ENCODE results near the gene P2RY14. TPM values are rescaled to one million over a fixed set of nuclear protein-coding genes. Genes with fewer than 3 reads are reported as not detected.

P2RY14 gene
- total RNA-seq, 1 donor from 2014 or later: 3.9 TPM

- intact Hi-C loops (cut with DNase I): loop anchor here (5.0 kb wide), 1 partner anchor 100 kb away; the partner anchor contains the start of gene P2RY13
- ATAC-seq (peak; percentile 33), DNase-seq (ENCODE audit: missing footprints) (no peak)
These were observed 51.0 kb downstream of the P2RY14 start for GRCh38 chr3:151227266-151227806.

DNA sequence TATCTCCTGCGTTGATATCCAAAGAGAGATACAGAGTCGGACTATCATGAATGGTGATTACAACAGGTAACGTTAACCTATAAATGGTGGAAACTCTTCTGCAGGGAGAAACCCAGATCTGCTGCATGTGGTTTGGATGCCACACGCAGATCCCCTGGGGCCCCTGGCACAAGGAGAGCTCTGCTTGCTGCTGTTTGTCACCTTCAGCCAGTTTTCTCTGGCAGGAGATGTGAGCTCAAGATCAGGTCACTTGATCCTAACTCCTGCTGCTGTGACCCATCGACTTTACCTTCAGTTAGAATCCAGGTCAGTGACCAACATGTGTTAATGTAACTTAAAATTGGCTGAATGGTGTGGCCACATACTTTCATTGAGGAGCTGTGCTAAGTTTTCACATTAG lies 51.5 kb downstream of the P2RY14 start:
- intact Hi-C loops (cut with DNase I): loop anchor here (5.0 kb wide), 1 partner anchor 100 kb away; the partner anchor contains the start of gene P2RY13
- ATAC-seq (no peak), DNase-seq (ENCODE audit: missing footprints) (no peak)

DNA sequence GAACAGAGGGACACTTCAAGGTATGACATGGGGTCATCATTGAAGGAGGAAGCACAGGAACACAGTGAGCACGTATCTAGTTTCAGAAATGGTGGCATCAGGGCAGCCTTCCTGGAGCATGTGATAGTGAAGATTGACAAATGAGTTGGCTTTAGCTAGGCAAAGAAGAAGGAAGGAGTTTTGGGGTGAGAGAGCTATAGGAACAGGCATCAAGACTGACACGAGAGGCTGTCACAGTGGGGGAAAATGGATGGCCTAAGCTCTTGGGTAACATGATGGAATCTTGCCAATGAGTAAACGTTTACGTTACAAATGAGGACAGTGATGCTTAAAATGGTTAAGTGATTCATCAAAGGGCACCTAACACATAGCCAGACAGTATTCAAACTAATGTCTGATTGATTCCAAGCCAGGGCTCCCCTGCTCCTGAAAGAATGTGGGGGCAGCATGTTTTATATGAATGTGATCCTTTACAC lies 52.2 kb downstream of the P2RY14 start:
- no peak for ATAC-seq
- DNase-seq (ENCODE audit: missing footprints): no peak
- intact Hi-C loops (cut with DNase I): loop anchor here (5.0 kb wide), 1 partner anchor 101 kb away; the partner anchor contains the start of gene P2RY13

- DNase-seq (ENCODE audit: missing footprints) (no peak), ATAC-seq (no peak)
- intact Hi-C loops (cut with DNase I): loop anchor here (5.0 kb wide), 1 partner anchor 102 kb away; the partner anchor contains the start of gene P2RY13
These were observed 53.0 kb downstream of the P2RY14 start for GRCh38 chr3:151225040-151225975.

- intact Hi-C loops (cut with DNase I): no loop called here
- no peak for ATAC-seq
- DNase-seq (ENCODE audit: missing footprints): no peak
These were observed 54.0 kb downstream of the P2RY14 start for GRCh38 chr3:151224268-151224866.

- intact Hi-C loops (cut with DNase I): no loop called here
- ATAC-seq: no peak
- DNase-seq (ENCODE audit: missing footprints): no peak
These were observed 59.3 kb downstream of the P2RY14 start for GRCh38 chr3:151219056-151219455.

DNA sequence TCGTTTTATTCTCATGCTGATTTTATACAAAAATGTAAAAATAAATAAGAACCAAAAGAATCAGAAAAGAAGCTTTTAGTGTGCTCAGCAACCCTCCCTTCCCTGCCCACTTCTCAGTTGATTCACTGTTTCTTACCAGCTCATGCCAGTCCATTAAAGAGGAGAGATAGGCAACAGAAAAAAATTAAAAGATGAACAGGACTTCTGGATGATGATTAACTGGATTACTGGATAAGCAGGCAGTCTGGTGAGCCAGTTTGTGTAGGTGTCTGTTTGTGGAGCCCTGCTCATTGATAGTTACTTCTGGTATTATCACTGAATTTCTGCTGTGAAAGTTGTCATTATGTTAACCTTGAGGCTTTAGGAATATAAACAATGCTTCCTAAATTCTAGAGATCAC lies 60.2 kb downstream of the P2RY14 start:
- DNase-seq (ENCODE audit: missing footprints) (no peak), ATAC-seq (no peak)
- intact Hi-C loops (cut with DNase I): no loop called here

DNA sequence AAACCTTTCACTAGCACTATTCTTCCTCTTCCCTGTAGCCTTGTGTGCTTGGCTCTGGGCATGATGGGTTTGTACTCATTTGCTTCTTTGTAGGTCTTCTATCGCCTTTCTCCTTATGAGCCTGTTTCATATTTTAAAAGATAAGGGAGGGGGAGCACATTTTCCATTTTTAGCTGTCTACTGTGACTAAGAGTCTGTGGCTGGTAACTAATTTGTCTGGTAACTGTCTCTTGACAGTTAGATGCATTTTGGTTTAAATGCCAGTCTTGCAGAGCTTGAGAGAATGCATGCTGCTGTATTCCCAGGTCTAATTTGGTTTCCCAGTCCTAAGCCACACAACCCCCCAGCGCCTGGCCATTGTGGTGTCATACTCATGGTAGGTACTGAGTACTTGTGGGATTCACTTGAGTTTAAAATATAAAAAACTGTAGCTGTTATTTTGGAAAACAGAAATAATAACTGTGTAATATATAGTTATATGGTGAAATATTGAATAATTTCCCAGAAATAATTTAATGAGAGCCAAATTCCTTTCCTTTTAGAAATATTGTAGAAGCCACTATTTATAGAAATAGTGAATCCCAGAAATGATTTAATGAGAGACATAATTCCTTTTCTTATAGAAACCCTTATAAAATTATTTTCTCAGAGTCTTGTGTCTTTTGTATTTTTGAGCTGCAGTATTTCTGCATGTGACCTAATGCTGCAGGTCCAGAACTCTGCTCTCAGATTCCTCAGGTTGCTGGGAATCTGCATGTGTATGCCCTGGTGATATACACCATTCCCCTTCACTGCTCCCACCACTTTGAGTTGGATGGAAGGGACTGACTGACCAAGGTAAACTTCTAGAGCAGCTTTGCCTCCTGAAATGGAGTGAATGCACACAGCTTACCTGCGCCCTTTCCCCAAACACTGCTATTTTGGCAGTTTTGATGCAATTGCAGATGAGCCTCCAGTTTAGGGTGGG lies 61.4 kb downstream of the P2RY14 start:
- no peak for DNase-seq (ENCODE audit: missing footprints)
- intact Hi-C loops (cut with DNase I): no loop called here
- ATAC-seq: peak; percentile 31

DNA sequence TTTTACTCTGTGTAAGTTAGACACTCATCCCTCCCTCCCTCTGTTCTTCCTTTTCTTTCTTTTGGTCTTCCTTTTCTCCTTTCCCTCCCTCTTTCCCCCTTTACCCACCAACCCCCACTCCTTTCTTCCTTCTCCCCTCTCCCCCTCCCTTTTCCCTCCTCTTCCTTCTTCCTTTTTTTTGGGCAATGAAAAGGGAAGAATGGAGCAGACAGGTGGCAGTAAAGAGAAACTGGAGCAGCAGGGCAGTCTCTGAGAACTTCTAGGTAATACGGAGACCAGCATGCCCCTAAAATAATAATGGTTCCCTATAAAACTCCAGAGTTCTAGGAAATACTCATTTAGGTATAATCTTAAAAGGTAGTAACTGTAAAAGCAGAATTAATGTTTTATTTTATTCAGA lies 63.9 kb downstream of the P2RY14 start:
- intact Hi-C loops (cut with DNase I): no loop called here
- DNase-seq (ENCODE audit: missing footprints) (no peak), ATAC-seq (no peak)

DNA sequence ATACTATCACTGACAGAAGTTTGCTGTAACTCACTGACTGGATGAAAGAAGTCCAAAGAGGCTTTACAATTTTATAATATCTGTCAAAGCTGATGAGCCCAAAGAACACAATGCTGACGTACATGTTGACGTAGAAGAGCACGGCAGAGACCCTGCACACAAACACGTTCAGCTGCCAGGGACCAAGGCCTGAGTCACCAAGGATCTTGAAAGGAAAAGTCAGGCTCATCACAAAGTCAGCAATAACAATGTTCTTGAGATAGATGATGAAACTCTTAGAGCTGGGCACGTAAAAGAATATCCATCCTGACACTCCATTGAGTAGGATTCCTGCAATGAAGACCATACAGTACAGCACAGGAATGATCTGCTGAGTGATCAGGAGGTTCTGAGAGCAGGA lies 64.5 kb downstream of the P2RY14 start:
- intact Hi-C loops (cut with DNase I): no loop called here
- ATAC-seq: no peak

DNA sequence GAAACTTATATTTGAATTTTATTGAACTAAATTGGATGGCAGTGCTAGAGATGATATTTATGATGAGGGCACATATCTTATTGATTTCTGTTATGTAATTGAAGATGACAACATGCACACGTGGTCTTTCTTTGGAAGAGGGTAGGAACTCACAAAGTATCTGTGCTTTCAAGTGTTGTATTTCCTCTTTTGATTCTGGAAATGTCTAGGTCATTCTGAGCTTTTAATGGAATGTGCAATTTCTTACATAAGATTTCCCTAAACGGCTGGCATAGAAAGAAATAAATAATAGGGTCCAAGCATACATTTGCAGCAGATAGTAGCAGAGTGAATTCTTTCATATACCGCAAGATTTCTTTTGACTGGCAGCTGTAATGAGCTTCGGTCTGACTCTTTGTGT lies 65.2 kb downstream of the P2RY14 start:
- DNase-seq (ENCODE audit: missing footprints): no peak
- no peak for ATAC-seq
- intact Hi-C loops (cut with DNase I): no loop called here

More for the DNA sequence above, 64.5 kb downstream of the P2RY14 start:
- no peak for DNase-seq (ENCODE audit: missing footprints)

GRCh38 chr3:151210676-151211381 lies 67.5 kb downstream of the P2RY14 start:
- peak; percentile 39 for ATAC-seq
- intact Hi-C loops (cut with DNase I): no loop called here

DNA sequence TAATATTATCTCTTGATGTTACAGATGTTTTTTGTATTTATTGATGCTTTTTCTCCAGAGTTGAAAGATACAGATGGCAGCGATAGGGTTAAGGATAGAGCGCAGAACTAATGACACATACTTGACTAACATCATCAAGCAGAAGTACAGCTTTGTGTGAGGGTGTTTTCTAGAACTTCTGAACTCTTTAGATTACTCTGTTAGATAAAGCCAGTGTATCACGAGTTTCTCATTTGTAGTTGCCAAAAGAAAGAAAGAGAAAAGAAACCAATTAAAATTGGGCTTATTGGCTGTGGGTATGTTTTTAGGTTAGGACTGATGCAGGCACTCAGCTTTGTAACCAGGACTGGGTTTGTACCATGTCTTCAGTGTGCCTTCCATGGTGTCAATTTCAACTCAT lies 68.7 kb downstream of the P2RY14 start:
- intact Hi-C loops (cut with DNase I): no loop called here
- ATAC-seq (no peak), DNase-seq (ENCODE audit: missing footprints) (no peak)

More at GRCh38 chr3:151210676-151211381, 67.5 kb downstream of the P2RY14 start:
- DNase-seq (ENCODE audit: missing footprints): no peak

GRCh38 chr3:151206201-151206600 lies 72.1 kb downstream of the P2RY14 start:
- no peak for ATAC-seq
- no peak for DNase-seq (ENCODE audit: missing footprints)
- intact Hi-C loops (cut with DNase I): no loop called here

DNA sequence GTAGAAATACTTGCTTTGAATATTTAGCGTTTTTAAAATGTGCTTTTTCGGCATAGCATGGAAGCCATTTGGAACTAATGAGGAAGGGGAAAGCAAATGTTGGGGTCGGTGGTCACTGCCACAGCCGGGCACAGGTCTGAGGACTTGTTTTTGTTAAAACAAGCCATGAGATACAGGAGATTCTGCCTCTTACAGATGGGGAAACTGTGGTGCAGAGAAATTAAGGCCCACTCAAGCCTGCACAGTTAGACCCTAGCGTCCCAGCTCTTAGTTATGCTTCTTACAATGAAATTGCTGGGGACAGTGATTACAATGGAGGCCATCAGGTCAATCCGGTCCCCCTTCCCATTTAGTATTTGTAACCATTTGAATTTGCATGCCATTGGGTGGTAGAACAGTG lies 72.9 kb downstream of the P2RY14 start:
- intact Hi-C loops (cut with DNase I): no loop called here
- DNase-seq (ENCODE audit: missing footprints) (no peak), ATAC-seq (no peak)

DNA sequence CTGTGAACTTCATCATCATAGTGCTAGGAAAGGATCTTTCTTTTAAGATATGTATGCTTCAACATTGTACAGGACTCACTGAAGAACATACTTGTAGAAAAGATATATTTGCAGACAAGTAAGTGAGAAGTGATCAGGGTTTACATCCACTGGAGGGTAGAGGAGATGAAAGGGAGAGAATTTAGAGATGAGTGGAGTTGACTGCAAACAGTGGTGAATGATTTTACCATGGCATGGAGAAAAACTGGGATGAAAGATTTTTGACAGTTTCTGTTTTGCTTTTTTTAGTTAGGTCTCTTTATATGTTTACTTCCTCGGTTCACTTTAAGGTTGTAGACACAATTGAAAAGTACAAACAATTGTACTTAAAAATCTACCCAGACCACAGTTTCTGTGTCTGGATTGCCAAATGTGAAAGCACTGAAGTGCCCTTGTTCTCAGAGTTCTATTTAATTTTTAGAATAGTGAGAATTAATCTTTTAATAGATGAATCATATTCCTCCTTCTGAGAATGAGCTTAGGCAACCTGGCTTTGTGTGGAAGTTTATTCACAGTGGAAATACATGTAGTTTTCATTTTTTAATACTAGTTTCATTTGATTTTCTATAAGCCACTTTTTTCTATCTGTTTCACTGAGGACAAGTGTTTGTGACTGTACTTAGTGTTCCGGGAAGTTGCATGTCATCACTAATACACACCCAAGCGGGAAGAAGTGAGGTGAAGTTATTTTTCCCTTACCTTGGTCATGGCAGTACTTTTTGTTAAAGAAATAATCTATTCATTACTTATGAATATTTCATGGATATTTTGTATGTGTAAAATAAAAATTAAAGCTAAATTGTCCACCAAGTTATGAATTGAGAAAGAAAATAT lies 73.6 kb downstream of the P2RY14 start:
- DNase-seq (ENCODE audit: missing footprints) (no peak), ATAC-seq (no peak)
- intact Hi-C loops (cut with DNase I): no loop called here

DNA sequence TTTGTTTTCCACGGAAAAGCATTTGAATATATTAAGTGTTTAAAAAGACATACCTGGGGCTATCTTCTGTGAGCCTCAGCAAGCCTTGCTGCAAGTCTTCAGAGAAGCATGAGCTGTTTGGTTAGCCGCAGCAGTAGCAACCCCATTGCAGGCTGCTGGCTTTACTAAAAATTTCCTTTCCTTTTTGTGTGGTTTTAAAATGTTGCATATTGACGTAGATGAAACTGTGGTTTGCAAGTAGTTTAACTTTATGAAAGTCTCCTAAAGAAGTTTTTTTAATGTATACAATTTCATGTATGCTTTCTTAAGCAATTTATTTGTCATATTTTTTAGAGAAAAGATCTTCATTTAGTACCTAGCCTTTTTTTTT lies 75.3 kb downstream of the P2RY14 start, which contains the start of gene GPR171:
GPR171 (minus strand) TSS at position 166 of the 370 bp plus-strand sequence. CDS start 3,830 bp downstream, outside the sequence.
- DNase-seq (ENCODE audit: missing footprints) (no peak), ATAC-seq (no peak)
- intact Hi-C loops (cut with DNase I): no loop called here

Measured in Right ventricle myocardium inferior (tissue), 1 donor.